GM21717 (cell line): ENCODE results near the gene FCMR.
A peak's percentile ranks its signal among the peaks of the same experiment; 100 is the strongest.
"Not testable (repeated sequence)": the region's sequence is repeated elsewhere in the genome, so short reads cannot be mapped to it uniquely, and the experiment has no call there.

Source experiments
- ATAC-seq: cut with Tn5 transposase; IDR thresholded peaks from one replicate; pipeline ENCODE4 v1.9.1; 2021; ENCODE audit warnings: mild to moderate bottlenecking, moderate library complexity; ENCODE audit not compliant: unreplicated experiment

The FCMR gene

GRCh38 chr1:206924592-206925105, 2.9 kb upstream of the FCMR start:
- ATAC-seq = peak; percentile 23

GRCh38 chr1:206923961-206924557, 2.3 kb upstream of the FCMR start:
- not testable (repeated sequence) for ATAC-seq

GRCh38 chr1:206923009-206923960, 1.5 kb upstream of the FCMR start:
- ATAC-seq = peak; percentile 48

- ATAC-seq = no peak
Observed at GRCh38 chr1:206922524-206922923, 783 bp upstream of the FCMR start.

GRCh38 chr1:206918076-206918475, 3.7 kb downstream of the FCMR start:
- ATAC-seq = no peak

GRCh38 chr1:206916000-206916709, 5.6 kb downstream of the FCMR start:
- no peak for ATAC-seq

- ATAC-seq = no peak
Observed at GRCh38 chr1:206915030-206915735, 6.6 kb downstream of the FCMR start.

- ATAC-seq = no peak
Observed at GRCh38 chr1:206913766-206914537, 7.8 kb downstream of the FCMR start.

- peak; percentile 43 for ATAC-seq
Observed at GRCh38 chr1:206912445-206913095, 9.2 kb downstream of the FCMR start.

- ATAC-seq = no peak
Observed at GRCh38 chr1:206911064-206911663, 10.6 kb downstream of the FCMR start.

- no peak for ATAC-seq
Observed at GRCh38 chr1:206909883-206910318, 11.8 kb downstream of the FCMR start.

- no peak for ATAC-seq
Observed at GRCh38 chr1:206909161-206909882, 12.4 kb downstream of the FCMR start.

- no peak for ATAC-seq
Observed at GRCh38 chr1:206908038-206908437, 13.7 kb downstream of the FCMR start.

GRCh38 chr1:206907304-206907991, 14.3 kb downstream of the FCMR start:
- no peak for ATAC-seq

- no peak for ATAC-seq
Observed at GRCh38 chr1:206905295-206906164, 16.2 kb downstream of the FCMR start.

GRCh38 chr1:206904423-206905142, 17.2 kb downstream of the FCMR start:
- ATAC-seq = no peak
